ENCODE results near the gene SEMA5B.

The SEMA5B gene

GRCh38 chr3:122898298-122898697 lies 129.3 kb downstream of the SEMA5B start:
- no peak for DNase-seq (ENCODE audit: low read depth, low spot score)

DNA sequence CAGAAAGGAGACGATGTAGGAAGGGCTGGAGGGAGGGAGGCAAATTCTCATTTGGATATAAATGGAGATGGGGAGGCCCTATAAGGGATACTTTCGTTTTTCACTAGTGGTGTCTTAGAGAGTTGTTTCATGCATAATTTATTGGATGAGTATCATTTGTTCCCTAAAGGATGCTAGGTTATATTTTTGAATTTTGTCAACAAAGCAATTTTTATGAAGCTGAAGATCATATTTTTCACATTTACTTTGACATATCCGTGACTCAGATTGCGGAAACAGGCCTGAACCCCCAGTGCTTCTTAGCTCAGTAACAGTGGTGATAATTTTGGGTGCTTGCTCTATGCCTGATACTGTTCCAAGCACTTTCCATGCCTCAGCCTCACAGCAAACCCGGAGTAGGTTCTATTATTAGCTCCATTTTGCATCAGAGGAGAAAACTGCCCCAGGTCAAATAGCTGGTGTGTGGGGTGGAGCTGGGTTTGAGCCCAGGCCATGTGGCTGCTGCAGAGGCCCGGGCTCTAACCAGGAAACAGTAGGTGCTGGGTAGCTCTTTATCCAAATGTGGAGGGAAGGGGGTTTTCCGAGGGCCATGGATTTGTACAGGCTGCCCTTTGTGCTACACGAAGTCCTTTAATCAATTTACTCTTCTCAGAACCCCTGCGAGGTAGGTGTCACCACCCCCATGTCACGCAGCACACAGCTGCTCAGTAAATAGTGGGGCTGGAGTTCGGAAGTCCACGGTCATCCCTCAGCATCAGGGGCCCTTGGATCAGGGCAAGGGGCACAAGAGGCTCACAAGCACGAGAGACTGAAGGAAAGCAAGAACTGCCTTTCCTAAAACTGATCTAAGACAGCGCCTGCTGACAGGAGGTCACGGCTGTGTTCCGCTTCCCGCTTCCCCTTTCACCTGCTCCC lies 133.6 kb downstream of the SEMA5B start:
- DNase-seq (ENCODE audit: low read depth, low spot score): no peak

DNA sequence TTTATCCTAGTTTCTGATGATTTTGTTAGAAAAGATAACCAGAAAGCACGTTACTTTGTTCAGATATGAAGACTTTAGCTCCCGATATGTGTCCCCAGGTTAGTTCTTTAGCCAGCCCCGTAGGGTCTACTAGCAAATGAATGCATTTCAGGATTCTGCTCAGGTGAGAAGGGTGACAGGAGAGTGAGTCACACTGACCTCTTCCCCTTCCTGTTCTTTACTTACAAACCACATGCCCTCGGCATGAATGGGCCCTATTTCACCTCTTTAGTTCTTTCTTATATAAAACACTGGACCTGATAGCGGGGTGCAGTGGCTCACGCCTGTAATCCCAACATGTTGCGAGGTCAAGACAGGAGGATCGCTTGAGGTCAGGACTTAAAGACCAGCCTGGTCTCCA lies 134.3 kb downstream of the SEMA5B start:
- no peak for DNase-seq (ENCODE audit: low read depth, low spot score)

- DNase-seq (ENCODE audit: low read depth, low spot score): no peak
Measured at GRCh38 chr3:122892118-122892960, 135.2 kb downstream of the SEMA5B start.

DNA sequence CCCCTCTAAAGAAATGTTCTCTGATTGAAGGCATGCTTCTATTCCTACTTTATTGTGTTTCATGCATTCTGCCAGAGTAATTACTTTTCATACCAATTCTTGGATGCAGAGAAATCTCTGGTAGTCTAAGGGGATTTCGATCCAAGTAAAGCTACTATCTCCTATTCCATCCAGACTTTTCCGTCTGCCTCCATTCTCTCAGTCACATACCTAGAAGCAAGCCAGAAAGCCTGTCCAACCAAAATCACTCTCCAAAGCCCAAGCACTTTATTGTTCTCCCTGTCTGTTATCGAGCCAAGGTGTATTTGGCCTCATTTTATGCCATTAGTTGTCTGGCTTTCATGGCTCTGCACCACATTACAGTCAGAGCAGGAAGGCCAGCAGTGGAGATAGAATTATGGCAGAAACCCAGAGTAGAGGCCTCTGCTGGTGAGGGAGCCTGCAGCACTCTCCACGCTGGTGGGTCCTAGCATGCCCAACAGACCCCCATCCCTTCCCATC lies 136.8 kb downstream of the SEMA5B start:
- no peak for DNase-seq (ENCODE audit: low read depth, low spot score)

DNA sequence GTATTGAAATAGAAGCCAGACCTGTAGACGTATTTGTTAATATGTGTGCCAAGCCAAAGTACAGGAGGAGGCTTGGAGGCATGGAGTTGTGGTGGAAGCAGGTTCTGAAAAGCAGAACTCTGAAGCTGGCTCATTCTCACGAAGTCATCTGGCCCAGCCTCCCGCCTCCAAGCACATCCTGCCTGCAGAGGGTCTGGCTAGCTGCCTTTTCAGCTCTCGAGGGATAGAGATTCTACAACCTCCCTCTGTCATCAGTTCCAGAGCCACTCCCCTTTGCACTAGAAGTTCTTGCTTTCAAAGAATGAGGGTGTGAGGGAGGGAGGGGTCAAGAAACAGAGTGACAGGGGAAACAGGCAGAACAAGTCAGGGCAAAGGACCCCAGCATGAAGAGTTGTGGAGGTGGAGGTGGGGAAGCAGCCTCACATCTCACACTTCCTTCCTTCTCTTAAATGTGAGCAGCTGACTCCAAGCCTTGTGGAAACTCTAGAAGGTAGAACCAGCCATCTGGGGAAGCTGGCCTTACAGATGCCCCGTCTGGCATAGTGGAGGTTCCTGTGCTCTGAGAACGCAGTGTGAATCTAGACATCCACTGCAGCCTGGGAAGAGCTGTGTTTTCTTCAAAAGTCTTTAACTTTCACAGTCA lies 137.4 kb downstream of the SEMA5B start:
- no peak for DNase-seq (ENCODE audit: low read depth, low spot score)

GRCh38 chr3:122886946-122887345 lies 140.6 kb downstream of the SEMA5B start:
- DNase-seq (ENCODE audit: low read depth, low spot score): no peak

GRCh38 chr3:122886251-122886650 lies 141.3 kb downstream of the SEMA5B start:
- no peak for DNase-seq (ENCODE audit: low read depth, low spot score)

DNA sequence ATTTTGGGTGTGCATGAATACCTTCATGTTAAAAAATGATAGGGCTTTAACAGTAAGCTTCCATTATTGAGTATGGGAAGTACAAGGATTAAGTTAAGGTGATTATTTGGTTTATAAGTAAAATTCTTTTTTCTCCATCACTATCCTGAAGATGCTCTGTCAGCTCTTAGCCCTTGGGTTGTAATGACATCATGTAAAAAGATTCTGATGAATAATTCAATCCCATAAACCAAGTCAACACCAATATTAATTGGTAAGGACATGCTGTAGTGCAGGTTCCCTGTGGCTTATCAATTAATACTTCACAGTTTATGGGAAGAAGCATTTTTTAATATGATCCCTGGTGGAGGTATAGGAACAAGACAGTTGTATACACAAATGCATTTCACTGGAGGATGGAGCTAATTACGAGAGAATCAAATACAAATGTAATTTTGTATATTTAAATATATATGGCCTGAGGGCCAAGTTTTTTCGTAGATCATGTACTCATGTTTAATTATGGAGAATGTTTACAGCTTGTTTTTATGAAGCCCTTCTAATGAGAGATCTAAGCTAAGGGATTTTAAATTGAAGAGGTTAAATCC lies 145.1 kb downstream of the SEMA5B start:
- no peak for DNase-seq (ENCODE audit: low read depth, low spot score)

- DNase-seq (ENCODE audit: low read depth, low spot score): no peak
Measured at GRCh38 chr3:122880624-122881023, 146.9 kb downstream of the SEMA5B start.

DNA sequence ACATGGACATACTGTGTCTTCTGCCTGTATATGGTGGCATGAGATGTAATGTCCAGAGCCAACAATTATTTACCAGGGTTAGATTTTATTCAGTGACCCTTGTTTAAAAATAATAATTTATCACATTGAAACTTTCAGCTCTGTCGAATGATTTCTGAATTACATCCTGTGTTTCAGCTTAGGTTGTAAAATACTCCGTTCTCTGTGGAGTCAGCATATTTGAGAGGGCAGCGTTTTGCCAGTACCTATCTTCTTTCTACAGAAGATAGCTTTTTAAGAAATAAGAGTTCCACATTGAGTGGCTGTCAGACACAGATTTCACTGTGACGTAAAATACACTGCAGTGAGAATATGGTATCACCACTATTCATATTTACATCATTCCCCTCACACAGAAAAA lies 147.4 kb downstream of the SEMA5B start:
- no peak for DNase-seq (ENCODE audit: low read depth, low spot score)

GRCh38 chr3:122875547-122876127 lies 151.9 kb downstream of the SEMA5B start:
- DNase-seq (ENCODE audit: low read depth, low spot score): no peak

- DNase-seq (ENCODE audit: low read depth, low spot score): no peak
Measured at GRCh38 chr3:122873741-122874515, 153.6 kb downstream of the SEMA5B start.

DNA sequence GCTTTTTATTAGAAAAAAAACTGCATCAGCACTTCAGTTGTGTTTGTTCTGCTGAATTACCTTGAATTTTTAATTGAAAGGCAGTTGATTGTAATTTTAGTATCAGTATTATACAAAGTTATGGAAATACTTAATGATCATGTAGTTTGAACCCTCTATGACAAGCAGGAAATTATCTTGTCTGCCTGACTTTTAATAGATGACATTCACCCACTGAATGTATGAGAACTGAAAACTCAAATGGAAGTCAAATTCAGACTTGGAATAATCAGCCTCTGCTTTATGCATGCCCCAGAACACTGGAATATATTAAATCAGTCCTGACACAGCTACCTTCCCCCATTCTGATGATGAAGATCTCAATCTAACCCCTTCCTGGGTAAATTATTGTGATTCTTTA lies 159.2 kb downstream of the SEMA5B start:
- no peak for DNase-seq (ENCODE audit: low read depth, low spot score)

- DNase-seq (ENCODE audit: low read depth, low spot score): no peak
Measured at GRCh38 chr3:122864498-122864897, 163.1 kb downstream of the SEMA5B start.

- no peak for DNase-seq (ENCODE audit: low read depth, low spot score)
Measured at GRCh38 chr3:122862381-122862780, 165.2 kb downstream of the SEMA5B start.
